Psoas muscle (tissue), 8 donors: ENCODE results near the gene CDC42SE1. TPM values are rescaled to one million over a fixed set of nuclear protein-coding genes. Genes with fewer than 3 reads are reported as not detected.

Source experiments
- ATAC-seq, 4 donors: fragments of 200-7000 bp; cut with Tn5 transposase; one replicate each; pipeline ENCODE4 v1.9.1; 2020; ENCODE audit warnings: moderate library complexity in 3 of 4, mild to moderate bottlenecking in 2 of 4
- DNase-seq, 2 donors: peaks; one replicate each; pipeline ENCODE4 v3.0.0-alpha.2; 2020
- H3K27ac ChIP-seq: fragments of 200-600 bp; one replicate; pipeline ENCODE4 v1.8.0; 2022
- H3K27me3 ChIP-seq, 3 donors: fragments of 200-600 bp in 1 of 3; one replicate each; pipeline versions ENCODE4 v1.6.1 to v1.8.0; 2013 to 2022; ENCODE audit warnings: low read length in 2 of 3, mild to moderate bottlenecking in 2 of 3, moderate library complexity in 1 of 3; ENCODE audit not compliant: insufficient read depth in 3 of 3
- H3K36me3 ChIP-seq, 2 donors: fragments of 200-600 bp in 1 of 2; one replicate each; pipeline versions ENCODE4 v1.6.1 to v1.8.0; 2013 to 2022; ENCODE audit warnings: low read depth in 1 of 2, mild to moderate bottlenecking in 1 of 2, moderate library complexity in 1 of 2; ENCODE audit not compliant: insufficient read depth in 1 of 2
- H3K4me1 ChIP-seq: fragments of 200-600 bp; one replicate; pipeline ENCODE4 v1.8.0; 2022
- H3K4me3 ChIP-seq: fragments of 200-600 bp; one replicate; pipeline ENCODE4 v1.8.0; 2022; ENCODE audit warnings: mild to moderate bottlenecking
- H3K9me3 ChIP-seq: fragments of 200-600 bp; one replicate; pipeline ENCODE4 v1.8.0; 2022
- CTCF ChIP-seq: fragments of 200-600 bp; IDR thresholded peaks from one replicate; pipeline ENCODE4 v1.8.0; 2022; ENCODE audit warnings: antibody characterized with exemption
- WGBS, 3 donors: extraction: QIAGEN DNeasy Blood & Tissue Kit; methylation state at CpG; one replicate each; pipeline versions ENCODE4 v1.1.6 to v1.1.7; 2013; 5-methylcytosine and 5-hydroxymethylcytosine counted together
- intact Hi-C, 2 donors: fragments of 100-400 bp; cut with DNase I; formaldehyde crosslinking; loops; one replicate each; pipeline versions ENCODE4 v1.11.0 to v1.14.2; 2022
- polyA plus RNA-seq, 3 donors: library from polyadenylated mRNA; stranded (reverse); fragments of 200-250 nt; gene quantifications; one replicate each; pipeline ENCODE4 v1.2.3, GENCODE V29; 2013
- total RNA-seq, 4 donors: library from RNA; stranded (reverse); fragmentation: NEBNext Ultra II Directional in 2 of 4; extraction: Animal tissue kit (Norgen Biotek cat#: 25700) in 2 of 4; gene quantifications; one replicate each; pipeline versions ENCODE4 v1.2.1 to v1.2.4, GENCODE V29; 2021 to 2023
- donor health status: healthy with polysubstance abuse.
- donor health status: DM: no; HTN: no; CAD: no; lungs with moderate emphysema.
- donor health status: Bipolar disorder and iron deficiency.
- donor health status: healthy.
- donor health status: DM: yes; HTN: yes; CAD: no.
- donor health status: DM: no; HTN: no; CAD: no.
- donor health status: DM: no; HTN: no; CAD: no.
- donor health status: DM: yes; HTN: yes; CAD: no.

The CDC42SE1 gene
- total and polyA plus RNA-seq, 7 donors: 20.1 to 49.8 (median 31.0) TPM

- Histone ChIP-seq H3K36me3 (peaks cover 0 to 8% of the 10 kb centered on the region in 2 donors), H3K27ac (no peak overlapping the region), H3K9me3 (no peaks in the 10 kb centered on the region), H3K4me1 (peaks cover 23% of the 10 kb centered on the region), H3K4me3 (peak overlapping the region; percentile 22), H3K27me3 (no peaks in the 10 kb centered on the region)
- no peak for TF ChIP-seq CTCF
- intact Hi-C loops: loop anchor here in 1 of 2 donors (5.0 kb wide), 1 partner anchor 34 kb away; no protein-coding TSS in a partner anchor
- WGBS, 3 donors: 85 to 90% (median 87%) methylated on average over 2 of the region's 2 CpGs
- DNase-seq (no peak), ATAC-seq (no peak)
These were observed 2.3 kb upstream of the CDC42SE1 start for GRCh38 chr1:151061704-151062103.

- Histone ChIP-seq H3K4me1 (peaks cover 31% of the 10 kb centered on the region), H3K27ac (peak overlapping the region; percentile 90), H3K9me3 (no peaks in the 10 kb centered on the region), H3K36me3 (peaks cover 0 to 16% of the 10 kb centered on the region in 2 donors), H3K4me3 (peak overlapping the region; percentile 83), H3K27me3 (no peaks in the 10 kb centered on the region)
- 68 to 74% (median 70%) methylated on average over 4 of the region's 4 CpGs for WGBS, 3 donors
- intact Hi-C loops: loop anchor here in 1 of 2 donors (5.0 kb wide), 1 partner anchor 34 kb away; no protein-coding TSS in a partner anchor
- no peak for TF ChIP-seq CTCF
- no peak for DNase-seq
- ATAC-seq: no peak
These were observed 1.4 kb upstream of the CDC42SE1 start for GRCh38 chr1:151060657-151061421.

- peak within 1 kb of the TSS; percentile 90 for H3K27ac ChIP-seq
- intact Hi-C loops: loop anchor here in 1 of 2 donors (5.0 kb wide), 1 partner anchor 33 kb away; no protein-coding TSS in a partner anchor
- WGBS, 3 donors: 9 to 14% (median 11%) methylated on average over 15 of the region's 15 CpGs
- H3K4me3 ChIP-seq: peak within 1 kb of the TSS; percentile 83
- H3K36me3 ChIP-seq: peaks cover 0 to 24% of the 10 kb centered on the region in 2 donors
- no peak for TF ChIP-seq CTCF
- no peaks in the 10 kb centered on the region for H3K27me3 ChIP-seq
- no peaks in the 10 kb centered on the region for H3K9me3 ChIP-seq
- DNase-seq (peak in 1 of 2 donors; percentile 27), ATAC-seq (peak; percentile 35 to 61 (median 53))
- H3K4me1 ChIP-seq: peaks cover 31% of the 10 kb centered on the region
These were observed 710 bp upstream of the CDC42SE1 start, which contains the start of gene MLLT11 for GRCh38 chr1:151060007-151060656. TSS of gene MLLT11 (plus strand) at chr1:151060397. CDS start at chr1:151067225, 6,828 bp downstream.

- Histone ChIP-seq H3K27me3 (no peaks in the 10 kb centered on the region), H3K27ac (peak overlapping the region; percentile 90), H3K4me1 (peaks cover 31% of the 10 kb centered on the region), H3K36me3 (peaks cover 4 to 38% of the 10 kb centered on the region in 2 donors), H3K4me3 (peak overlapping the region; percentile 83), H3K9me3 (no peaks in the 10 kb centered on the region)
- no peak for TF ChIP-seq CTCF
- ATAC-seq (peak in 2 of 4 donors; percentile 13 to 16), DNase-seq (no peak)
- 1 to 3% (median 2%) methylated on average over 10 of the region's 10 CpGs for WGBS, 3 donors
- intact Hi-C loops: loop anchor here in 1 of 2 donors (5.0 kb wide), 1 partner anchor 36 kb away; no protein-coding TSS in a partner anchor
These were observed 730 bp downstream of the CDC42SE1 start for GRCh38 chr1:151058692-151059091.
